Measurements from ENCODE around the gene HOXA7.

HOXA7 gene

GRCh38 chr7:27187475-27188385 lies 31.3 kb upstream of the HOXA7 start:
- Histone ChIP-seq H3K4me1 (ENCODE audit: insufficient read depth, insufficient read length) (peaks cover 35% of the 10 kb centered on the region), H3K9me3 (ENCODE audit: insufficient read depth, low read length) (no peaks in the 10 kb centered on the region), H3K27me3 (ENCODE audit: insufficient read depth, insufficient read length) (peaks cover 100% of the 10 kb centered on the region), H3K9ac (ENCODE audit: insufficient read length, low read depth) (peak overlapping the region; percentile 42), H3K36me3 (ENCODE audit: insufficient read depth, insufficient read length, low read length) (no peaks in the 10 kb centered on the region), H3K4me3 (ENCODE audit: insufficient read length, low read depth) (no peak overlapping the region)
- TF ChIP-seq YY1 (IDR thresholded peaks at IDR 0.05; ENCODE audit: insufficient read depth, insufficient read length) (no peak), SUZ12 (IDR thresholded peaks at IDR 0.05; ENCODE audit: extremely low read depth, insufficient read depth, insufficient read length) (peak; percentile 81)
- no peak for DNase-seq (ENCODE audit: low read depth, low spot score)

GRCh38 chr7:27186668-27187474 lies 30.4 kb upstream of the HOXA7 start:
- H3K4me3 ChIP-seq (ENCODE audit: insufficient read length, low read depth): no peak overlapping the region
- no peak for DNase-seq (ENCODE audit: low read depth, low spot score)

GRCh38 chr7:27185854-27186667 lies 29.6 kb upstream of the HOXA7 start:
- no peak for DNase-seq (ENCODE audit: low read depth, low spot score)
- H3K4me1 ChIP-seq (ENCODE audit: insufficient read depth, insufficient read length): peaks cover 28% of the 10 kb centered on the region
- no peaks in the 10 kb centered on the region for H3K9me3 ChIP-seq (ENCODE audit: insufficient read depth, low read length)
- no peaks in the 10 kb centered on the region for H3K36me3 ChIP-seq (ENCODE audit: insufficient read depth, insufficient read length, low read length)
- no peak overlapping the region for H3K4me3 ChIP-seq (ENCODE audit: insufficient read length, low read depth)
- TF ChIP-seq SUZ12 (IDR thresholded peaks at IDR 0.05; ENCODE audit: extremely low read depth, insufficient read depth, insufficient read length): no peak
- TF ChIP-seq ZNF274 (IDR thresholded peaks at IDR 0.05; ENCODE audit: low read depth, low read length): no peak
- no peak for TF ChIP-seq YY1 (IDR thresholded peaks at IDR 0.05; ENCODE audit: insufficient read depth, insufficient read length)
- H3K27me3 ChIP-seq (ENCODE audit: insufficient read depth, insufficient read length): peaks cover 100% of the 10 kb centered on the region
- no peak overlapping the region for H3K9ac ChIP-seq (ENCODE audit: insufficient read length, low read depth)

More at GRCh38 chr7:27186668-27187474, 30.4 kb upstream of the HOXA7 start:
- Histone ChIP-seq H3K36me3 (ENCODE audit: insufficient read depth, insufficient read length, low read length) (no peaks in the 10 kb centered on the region), H3K27me3 (ENCODE audit: insufficient read depth, insufficient read length) (peaks cover 100% of the 10 kb centered on the region), H3K9ac (ENCODE audit: insufficient read length, low read depth) (no peak overlapping the region), H3K4me1 (ENCODE audit: insufficient read depth, insufficient read length) (peaks cover 31% of the 10 kb centered on the region), H3K9me3 (ENCODE audit: insufficient read depth, low read length) (no peaks in the 10 kb centered on the region)
- TF ChIP-seq ZNF274 (IDR thresholded peaks at IDR 0.05; ENCODE audit: low read depth, low read length) (no peak), SUZ12 (IDR thresholded peaks at IDR 0.05; ENCODE audit: extremely low read depth, insufficient read depth, insufficient read length) (peak; percentile 7)

- peak; percentile 0 for TF ChIP-seq SUZ12 (IDR thresholded peaks at IDR 0.05; ENCODE audit: extremely low read depth, insufficient read depth, insufficient read length)
- TF ChIP-seq YY1 (IDR thresholded peaks at IDR 0.05; ENCODE audit: insufficient read depth, insufficient read length): no peak
- no peak for DNase-seq (ENCODE audit: low read depth, low spot score)
- peaks cover 28% of the 10 kb centered on the region for H3K4me1 ChIP-seq (ENCODE audit: insufficient read depth, insufficient read length)
- H3K27me3 ChIP-seq (ENCODE audit: insufficient read depth, insufficient read length): peaks cover 100% of the 10 kb centered on the region
- peak within 1 kb of the TSS; percentile 23 for H3K4me3 ChIP-seq (ENCODE audit: insufficient read length, low read depth)
- no peaks in the 10 kb centered on the region for H3K9me3 ChIP-seq (ENCODE audit: insufficient read depth, low read length)
- peak within 1 kb of the TSS; percentile 42 for H3K9ac ChIP-seq (ENCODE audit: insufficient read length, low read depth)
- no peaks in the 10 kb centered on the region for H3K36me3 ChIP-seq (ENCODE audit: insufficient read depth, insufficient read length, low read length)
Measured at GRCh38 chr7:27185013-27185853, 28.8 kb upstream of the HOXA7 start, which contains the start of gene HOXA11. Gene HOXA11 (minus strand): TSS chr7:27185232. CDS start chr7:27185144, 88 bp downstream.

DNA sequence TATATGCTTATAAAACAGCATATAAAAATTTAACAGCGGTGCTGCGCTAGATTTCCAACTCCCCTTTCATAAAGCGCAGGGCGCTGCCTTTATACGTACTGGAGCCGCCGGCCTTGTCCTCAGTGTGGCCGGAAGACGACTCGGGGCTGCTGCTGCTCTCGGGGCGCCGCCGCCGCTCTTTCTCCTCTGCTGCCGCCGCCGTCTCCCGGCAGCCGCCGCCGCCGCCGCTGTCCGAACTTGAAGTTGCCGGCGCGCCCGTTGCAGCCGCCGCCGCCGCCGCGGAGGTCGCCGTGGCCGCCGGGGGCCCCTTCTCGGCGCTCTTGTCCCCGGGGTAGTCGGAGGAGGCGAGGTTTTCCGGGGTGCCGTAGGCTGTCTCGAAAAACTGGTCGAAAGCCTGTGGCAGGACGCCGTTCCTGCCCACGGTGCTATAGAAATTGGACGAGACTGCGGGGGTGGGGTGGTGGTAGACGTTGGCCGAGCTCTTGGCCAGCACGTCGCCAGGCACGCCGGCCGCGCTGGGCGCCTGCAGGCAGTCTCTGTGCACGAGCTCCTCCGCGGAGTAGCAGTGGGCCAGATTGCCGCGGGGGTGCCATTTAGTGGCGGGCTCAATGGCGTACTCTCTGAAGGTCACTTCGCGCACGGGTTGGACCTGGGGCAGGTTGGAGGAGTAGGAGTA lies 28.0 kb upstream of the HOXA7 start:
- peak overlapping the region; percentile 42 for H3K9ac ChIP-seq (ENCODE audit: insufficient read length, low read depth)
- no peak for DNase-seq (ENCODE audit: low read depth, low spot score)
- H3K4me3 ChIP-seq (ENCODE audit: insufficient read length, low read depth): peak overlapping the region; percentile 23
- H3K9me3 ChIP-seq (ENCODE audit: insufficient read depth, low read length): no peaks in the 10 kb centered on the region
- H3K27me3 ChIP-seq (ENCODE audit: insufficient read depth, insufficient read length): peaks cover 100% of the 10 kb centered on the region
- no peak for TF ChIP-seq YY1 (IDR thresholded peaks at IDR 0.05; ENCODE audit: insufficient read depth, insufficient read length)
- TF ChIP-seq SUZ12 (IDR thresholded peaks at IDR 0.05; ENCODE audit: extremely low read depth, insufficient read depth, insufficient read length): peak; percentile 46
- no peaks in the 10 kb centered on the region for H3K36me3 ChIP-seq (ENCODE audit: insufficient read depth, insufficient read length, low read length)
- H3K4me1 ChIP-seq (ENCODE audit: insufficient read depth, insufficient read length): peaks cover 27% of the 10 kb centered on the region

Measured in NT2/D1 (cell line).